NCI-H2107 (cell line): Measurements from ENCODE around the gene RAB28.

Source experiments
- DNase-seq: peaks from one replicate; lab custom pipeline; 2025; lab: John Stamatoyannopoulos, UW

Gene RAB28

DNA sequence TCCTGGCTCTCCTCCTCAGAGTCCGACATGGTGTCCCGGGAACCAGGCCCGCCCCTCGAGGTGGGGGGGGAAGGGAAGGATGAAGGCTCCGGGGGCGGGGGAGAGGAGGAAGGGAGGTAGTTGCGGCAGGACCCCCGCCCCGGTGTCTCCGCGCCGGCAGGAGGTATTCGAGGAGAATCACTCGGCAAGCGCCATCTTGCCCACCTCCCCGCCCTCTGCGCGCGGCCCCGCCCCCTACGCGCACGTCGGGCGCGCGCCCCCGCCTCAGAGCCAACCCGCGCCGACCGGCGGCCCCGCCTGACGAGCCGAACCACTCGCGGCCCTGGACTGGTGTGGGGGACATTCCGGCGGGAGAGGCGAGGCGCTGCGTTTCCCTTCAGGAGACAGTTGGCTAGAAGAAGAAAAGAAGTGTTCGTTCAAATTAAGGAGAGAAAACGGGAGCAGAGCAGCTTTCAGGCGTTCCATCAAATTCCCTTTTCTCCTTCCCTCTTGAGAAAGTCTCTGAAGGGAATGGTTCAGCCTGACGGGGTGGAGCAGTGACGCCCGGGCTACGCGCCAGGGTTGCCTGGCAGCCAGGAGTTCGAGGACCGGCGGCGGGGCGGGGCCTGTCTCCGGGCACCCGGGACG, at the start of gene RAB28:
Gene RAB28, minus strand, starts transcription at position 219 of the 627 bp plus-strand sequence.
- DNase-seq, result peak; percentile 58

DNA sequence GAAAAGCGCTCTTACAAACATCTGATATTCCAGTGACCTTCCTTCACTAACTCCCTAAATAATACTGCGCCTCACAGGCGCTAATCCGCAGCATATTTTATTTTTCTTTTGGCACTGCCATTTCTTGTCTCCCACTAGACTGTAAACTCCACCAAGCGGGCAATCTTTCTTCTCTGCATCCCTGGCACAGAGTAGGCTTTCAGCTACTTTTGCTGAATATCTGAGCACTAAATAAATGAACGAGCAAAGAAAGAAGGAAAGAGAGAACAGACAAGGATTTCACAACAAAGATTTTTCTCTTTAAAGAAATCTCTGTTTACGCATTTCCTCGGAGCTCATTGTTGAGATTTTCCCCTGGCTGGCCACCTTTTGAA, 47.5 kb upstream of the RAB28 start:
- DNase-seq, result no peak

DNA sequence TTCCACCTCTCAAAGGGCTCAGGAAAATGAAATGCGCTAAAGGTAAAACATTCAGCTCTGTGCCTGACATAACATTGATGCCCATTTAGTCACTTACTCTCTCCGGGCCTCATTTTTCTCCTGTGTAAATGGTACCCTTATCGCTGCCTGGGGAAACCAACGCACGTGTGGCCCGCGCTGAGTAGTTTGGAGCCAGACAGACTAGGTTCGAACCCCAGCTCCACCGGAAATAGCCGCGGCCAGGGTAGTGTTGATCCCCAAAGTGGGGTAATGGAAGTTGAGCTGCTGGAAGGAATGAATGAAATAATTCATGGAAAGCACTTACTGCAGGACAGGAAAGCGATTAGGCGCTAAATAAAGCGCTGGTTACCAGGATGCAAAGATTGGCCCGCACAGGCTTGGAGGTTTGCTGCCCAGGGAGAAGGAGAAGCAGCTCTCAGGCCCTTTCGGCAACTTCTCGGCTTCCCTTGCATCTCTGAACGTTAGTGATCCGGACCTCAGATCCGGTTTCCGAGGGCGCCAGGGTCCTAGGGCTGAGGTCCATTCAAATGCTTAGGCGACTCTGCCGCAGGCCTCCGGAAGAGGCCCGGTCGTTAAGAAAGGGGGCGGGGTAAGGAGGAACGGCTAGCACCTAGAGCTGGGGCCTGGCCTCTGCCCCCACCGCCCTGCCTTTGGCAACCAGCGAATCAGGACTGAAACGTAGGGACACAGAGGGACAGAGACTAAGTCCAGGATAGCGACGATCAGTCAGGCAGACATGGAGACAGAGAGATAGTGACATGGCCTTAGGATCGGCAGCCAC, 46.9 kb upstream of the RAB28 start:
- no peak for DNase-seq

DNA sequence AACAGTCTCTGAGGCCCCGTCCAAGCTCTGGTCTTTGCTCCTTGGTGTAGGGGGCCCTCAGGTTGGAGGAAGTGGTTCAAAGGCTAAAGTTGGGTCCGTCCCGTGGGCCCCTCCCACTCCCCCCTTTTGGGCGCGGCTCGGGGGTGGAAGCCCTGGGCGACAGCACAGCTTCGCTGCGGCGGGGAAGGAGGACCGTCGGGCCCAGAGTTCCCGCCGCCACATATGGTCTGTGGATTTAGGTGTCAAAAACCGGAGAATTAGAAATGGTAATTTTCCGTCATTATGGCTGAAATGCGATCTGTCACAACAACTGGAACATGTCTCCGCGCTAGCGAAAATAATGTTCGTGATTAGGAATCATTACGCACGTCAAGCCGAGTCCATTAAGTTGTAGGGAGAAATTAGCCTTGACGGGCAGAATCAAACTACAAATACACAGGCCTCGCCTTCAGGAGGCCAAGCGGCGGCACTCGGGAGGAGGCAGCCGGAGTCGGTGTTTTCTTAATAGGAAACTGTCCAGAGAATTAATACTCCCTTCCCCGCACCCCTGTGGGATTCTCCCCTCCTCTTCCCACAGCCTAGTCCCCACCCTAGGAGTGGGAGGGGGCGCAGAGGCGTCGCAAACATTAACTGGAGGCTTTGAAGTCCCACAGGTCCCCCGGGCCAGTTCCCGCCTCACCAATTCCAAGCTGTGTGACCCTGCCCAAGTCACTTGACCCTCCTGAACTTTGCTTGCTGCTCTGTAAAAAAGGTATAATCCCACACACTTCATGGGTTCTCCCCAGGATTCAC, 45.2 kb upstream of the RAB28 start:
- no peak for DNase-seq

DNA sequence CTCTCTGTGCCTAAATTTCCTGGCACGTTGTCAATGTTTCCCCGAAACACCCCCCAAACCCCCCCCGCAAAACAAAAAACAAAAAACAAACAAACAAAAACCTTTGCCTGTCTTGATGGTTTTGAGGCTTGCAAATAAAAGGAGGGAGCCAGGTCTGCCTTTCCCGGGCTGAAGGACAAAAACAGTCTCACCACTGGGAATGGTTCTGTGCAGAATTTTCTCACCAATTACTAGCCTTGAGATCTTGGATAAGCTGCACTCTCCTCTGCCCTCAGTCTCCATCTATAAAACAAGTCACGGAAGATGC, 44.6 kb upstream of the RAB28 start:
- DNase-seq, result no peak

DNA sequence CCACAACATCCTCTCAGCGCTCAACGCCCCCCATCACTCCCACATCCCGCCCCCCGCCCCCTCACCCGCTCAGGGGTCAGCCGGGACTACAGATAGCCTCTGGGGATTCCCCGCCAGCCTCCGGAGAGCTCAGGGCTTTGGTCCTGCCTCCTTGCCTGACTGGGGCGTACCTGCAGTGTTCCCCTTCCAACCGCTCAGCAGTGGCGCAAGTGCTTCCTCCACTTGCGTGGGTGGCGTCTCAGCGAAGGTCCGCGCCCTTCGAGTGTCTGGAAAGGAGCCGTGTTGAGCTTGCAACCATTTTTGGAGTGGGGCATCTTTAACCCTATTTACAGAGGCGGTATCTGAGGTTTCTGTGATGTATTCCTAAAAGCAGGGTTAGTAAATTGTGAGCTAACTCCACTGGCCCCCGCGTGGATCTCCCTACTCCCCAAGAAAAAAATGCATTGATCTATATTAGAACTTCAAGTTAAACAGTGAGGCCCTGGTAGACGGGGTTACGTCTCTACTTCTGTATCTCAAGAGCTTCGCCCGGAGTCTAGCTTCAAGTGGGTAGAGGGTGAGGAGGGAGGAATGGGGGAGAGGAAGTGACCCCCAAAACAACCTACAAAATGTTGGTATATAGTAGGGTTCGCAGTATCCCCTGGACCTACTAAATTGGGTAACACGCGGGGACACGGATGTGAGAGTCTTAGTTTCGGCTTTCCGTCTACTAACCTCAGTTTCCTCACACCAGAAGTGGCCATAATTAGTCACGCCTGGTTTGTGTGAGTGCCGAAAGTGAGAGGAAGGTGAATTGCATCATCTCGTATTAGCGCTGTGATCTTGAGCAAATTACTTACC, 44.1 kb upstream of the RAB28 start:
- no peak for DNase-seq

DNA sequence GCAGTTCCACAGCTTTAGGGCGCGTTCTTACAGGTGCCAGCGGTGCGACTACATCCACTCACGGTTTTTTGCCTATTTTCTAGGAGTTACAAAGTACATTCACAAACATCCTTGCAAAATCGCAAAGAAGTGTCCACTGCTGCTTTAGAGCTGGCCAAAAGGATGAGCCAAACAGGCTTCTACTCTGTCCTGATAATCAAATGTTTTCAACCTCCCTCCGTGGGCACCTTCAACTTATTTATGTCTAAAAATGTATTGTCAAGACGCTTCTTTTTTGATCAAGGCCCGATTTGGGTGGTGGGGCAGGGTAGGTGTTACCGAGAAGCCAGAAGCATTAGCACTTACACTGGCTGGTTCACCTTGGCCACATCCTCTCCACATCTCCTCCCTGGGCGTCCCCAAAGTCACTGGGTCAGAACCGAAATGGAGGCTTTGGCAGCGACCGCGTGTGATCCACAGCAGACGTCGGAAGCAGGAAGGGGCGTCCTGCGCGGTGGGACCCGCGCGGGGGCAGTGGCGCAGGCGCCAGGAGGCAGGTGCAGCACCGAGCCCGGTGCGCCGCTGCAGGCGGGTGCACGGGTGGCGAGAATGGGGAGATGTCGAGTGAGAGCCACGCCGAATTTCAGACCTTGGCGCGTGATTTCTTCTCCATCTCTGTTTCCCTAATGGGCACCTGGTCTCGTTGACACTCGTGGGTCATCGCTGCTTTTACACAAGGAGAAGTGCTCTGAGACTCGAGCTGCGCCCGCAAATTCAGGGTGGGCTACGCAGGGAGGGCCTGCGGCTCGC, 43.2 kb upstream of the RAB28 start:
- no peak for DNase-seq

DNA sequence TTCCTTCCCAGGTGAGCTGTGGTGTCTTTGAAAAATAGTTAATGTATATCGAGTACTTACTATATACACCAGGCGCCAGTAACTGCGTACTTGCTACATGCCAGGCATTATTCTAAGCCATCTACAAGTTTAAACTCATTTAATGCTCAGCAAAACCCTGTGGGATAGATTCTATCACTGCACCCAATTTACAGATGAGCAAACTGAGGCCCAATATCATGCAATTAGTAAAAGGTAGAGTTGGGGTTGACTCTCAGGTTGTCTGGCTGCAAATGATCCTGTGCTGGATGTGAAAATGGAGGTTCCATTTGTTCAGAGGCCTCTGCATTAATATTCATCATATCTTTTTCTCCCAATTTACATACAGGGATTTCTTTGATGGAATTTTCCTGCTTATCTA, 42.5 kb upstream of the RAB28 start:
- DNase-seq, result no peak

DNA sequence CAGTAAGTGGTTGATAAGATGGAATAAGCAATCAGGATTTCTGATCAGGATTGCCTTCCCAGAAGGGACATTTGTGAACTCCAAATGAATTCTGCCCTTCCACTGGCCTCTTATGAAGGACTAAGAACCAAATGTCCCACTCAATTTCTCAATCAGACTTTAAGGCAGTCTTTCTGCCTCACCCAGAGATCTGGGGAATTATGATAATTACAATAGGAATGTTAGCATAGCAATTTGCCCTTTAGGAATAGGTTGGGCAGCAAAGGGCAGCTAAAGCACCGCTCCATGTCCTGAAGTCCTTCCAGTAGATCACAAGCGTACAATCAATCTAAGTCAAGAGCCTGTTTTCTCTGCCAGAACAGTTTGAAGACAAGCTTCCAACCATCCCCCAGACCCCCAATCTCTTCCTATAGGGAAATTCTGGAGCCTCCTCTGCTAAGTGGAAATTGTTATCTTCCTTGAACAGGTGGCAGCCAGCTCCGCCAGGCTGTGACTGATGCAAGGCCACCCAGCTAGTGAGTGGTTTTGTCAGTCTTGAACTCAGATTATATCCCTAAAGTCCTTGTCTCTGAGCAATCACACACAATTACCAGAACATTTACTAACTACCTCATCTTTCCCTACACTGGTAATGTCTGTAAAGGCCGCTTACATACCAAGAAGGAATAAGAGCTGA, 41.6 kb upstream of the RAB28 start:
- no peak for DNase-seq

DNA sequence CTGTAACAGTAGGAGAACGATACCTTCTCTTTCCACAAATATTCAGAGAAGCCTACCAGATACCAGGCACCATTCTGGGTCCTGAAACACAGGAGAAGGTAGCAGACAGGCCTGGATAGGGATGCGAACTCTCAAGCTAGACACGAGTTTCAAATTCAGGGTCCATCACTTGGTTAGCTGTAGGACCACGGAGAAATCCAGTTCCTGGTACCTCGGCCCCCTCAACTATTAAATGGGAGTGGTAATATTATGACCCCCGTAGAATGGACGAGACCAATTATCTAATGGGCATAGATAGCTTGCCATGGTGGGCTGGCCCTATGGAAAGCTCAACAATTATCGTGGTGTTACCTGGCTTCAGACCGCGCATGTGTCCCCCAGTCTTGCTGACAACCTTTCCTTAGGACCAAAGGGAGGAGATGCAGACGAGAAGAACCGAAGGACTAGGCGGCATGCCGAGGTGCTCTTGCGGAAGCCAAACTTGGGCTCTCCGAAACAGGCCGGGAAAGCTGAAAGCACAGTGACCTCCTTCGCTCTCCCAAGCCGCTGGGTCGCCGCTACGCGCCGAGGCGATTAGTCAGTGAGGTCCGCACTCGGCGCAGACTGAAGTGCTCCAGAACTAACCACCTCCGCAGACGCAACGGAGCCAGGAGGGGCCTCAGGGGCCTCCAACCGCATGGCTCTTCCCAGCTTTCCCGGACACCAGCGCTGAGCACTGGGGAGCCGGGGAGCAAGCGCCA, 40.5 kb upstream of the RAB28 start:
- DNase-seq, result no peak

DNA sequence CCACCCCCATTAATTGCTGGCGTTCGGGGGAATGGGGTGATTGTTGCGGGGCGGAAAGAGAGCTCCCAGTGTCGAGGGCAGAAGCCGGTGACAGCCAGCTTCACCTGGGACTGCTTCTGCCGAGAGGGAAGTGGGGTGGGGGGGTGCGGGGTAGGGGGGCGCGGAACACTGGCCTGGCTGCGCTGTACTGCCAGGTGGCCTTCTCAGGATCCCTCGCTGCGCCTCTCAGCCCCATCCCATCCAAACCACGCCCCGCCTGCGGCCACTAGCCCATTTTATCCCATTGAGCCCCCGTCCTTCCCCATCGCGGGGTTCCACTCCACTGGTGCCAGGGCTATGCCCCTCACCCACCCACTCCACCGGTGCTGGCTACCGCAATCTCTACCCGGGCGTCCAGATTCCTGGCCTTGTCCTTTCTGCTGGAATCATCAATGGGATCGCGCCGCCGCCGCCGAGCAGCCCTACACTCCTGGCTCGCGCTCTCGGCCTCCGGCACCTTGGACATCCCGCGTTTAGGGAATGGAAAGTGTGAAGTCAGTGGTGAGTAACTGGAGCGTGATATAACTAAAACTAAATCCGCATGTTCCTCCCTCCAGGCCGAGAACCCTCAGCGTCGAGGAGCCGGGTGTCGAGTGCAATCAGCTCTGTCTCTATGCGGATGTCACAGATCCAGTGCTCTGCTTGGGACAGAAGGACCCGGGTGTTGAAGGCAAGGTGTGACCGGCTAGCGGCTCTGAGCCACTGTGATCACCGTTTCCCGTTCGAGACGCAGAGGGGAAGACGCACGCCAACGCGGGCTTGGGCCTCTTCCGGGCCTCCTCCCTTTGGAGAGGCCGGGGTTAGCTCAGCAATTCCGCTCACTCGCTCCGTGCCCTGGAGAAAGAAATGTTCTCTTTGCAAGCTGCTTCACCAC, 39.7 kb upstream of the RAB28 start:
- no peak for DNase-seq

DNA sequence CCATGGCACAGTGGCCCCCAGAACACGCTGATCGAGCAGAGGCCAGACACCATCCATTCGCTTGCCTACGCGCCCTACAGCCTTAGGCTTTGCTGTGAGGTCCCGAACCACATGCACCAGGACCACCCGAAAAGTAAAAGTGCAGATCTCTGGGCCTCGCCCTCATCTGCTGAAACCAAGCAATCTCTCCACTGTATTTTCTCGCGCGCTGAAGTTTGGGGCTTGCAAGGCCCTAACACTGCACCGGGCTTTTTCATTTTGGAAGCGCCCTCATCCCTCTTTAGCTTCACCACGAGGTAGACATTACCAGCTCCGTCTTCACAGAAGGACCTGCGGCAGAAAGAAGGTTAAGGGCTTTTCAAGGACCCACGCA, 39.0 kb upstream of the RAB28 start:
- DNase-seq, result no peak

DNA sequence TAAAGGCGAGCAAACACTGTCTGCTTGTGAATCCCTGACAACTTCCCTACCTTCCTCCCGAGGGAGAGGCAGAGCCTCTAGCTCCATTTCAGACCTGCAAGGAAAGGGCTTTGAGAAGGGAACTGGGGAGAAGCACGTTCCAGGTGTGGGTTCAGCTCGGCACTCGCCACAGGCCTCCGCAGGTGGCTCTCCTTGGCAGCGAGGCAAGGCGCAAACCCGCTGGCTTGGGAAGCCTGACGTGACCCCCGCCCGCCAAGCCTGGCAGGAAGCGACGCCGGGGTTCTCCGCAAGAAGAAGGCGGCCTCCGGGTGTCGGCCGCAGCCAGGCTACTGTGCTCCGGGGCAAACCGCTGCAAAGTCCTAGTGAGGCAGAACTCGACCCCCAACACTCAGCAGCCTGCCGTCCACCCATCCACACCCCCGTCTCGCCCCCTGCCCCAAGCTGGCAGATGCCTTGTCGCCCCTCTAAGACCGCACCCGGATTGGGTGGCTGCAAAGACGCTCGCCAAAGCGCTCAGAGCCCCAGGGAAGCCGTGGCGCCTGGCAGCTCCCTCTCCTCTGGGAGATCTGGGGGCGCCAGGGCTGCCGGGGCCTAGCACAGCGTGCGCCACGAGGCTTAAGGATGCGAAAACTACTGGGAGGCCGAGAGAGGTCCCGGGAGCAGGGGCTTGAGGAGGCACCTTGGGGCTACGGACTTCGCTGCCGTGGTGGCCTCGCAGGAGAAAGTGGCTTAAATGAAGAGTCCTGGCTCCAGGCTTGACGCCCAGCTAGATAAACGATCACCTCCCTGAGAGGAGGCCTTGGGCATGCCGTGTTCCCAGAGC, 38.4 kb upstream of the RAB28 start:
- DNase-seq, result no peak

DNA sequence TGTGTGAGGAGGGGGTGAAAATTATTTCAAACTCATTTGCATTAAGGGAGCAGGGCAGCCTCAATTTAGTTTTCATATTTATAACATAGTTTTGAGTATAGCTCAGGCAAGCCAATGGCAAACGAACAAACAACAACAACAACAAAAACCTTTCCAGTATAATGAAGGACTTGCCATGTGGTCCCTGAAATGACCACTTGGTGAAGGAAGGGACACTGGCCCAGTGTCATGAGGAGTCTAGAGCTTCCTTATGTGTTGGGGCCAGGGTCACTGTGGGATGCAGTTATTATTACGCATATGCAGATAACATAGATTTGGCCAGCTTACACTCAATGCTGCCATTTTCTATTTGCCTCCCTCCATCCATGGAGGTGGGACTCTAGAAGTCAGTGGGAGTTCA, 36.9 kb upstream of the RAB28 start:
- no peak for DNase-seq

DNA sequence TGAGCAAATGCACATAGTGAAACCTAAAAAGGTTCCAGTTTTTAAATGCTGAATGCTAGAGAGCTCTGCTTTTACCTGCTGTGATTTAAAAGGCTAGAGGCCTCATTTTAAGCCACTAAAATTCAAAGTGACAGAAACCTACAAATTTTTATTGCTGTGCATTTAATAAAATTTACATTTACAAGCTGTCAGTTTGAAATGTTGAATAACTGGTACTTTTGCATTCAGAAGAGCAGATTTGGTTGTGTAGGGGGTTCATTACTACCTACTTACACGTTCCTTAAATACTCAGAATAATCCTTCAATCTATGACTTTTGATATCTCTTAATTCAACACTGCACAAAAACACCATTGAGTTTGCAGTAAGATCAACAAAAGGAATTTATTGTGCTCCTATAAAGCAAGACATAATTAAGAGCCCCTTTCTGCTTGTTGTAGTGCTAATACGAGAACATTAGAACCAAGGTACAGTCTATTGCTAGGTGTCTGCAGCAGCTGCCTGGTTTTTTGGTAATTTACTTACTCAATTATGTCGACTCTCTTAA, 32.2 kb upstream of the RAB28 start:
- DNase-seq, result no peak

DNA sequence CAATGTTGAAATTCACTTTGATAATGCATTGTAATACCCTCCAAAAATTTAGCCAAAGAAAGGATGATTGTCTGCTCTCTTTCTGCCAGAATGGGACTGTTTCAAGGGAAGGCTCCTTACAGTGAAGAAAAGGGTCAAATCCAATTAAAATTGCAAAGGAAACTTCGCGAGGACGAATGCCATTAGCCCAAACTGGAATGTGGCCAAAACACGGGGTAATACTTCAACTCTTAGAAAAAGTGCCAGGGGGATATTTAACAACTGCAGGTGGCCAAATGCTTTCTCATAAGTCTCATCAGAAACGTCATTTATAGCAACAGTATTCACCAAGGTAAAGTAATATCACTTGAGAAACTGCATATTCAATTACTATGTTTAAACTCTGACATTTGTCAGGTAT, 31.1 kb upstream of the RAB28 start:
- DNase-seq, result no peak

DNA sequence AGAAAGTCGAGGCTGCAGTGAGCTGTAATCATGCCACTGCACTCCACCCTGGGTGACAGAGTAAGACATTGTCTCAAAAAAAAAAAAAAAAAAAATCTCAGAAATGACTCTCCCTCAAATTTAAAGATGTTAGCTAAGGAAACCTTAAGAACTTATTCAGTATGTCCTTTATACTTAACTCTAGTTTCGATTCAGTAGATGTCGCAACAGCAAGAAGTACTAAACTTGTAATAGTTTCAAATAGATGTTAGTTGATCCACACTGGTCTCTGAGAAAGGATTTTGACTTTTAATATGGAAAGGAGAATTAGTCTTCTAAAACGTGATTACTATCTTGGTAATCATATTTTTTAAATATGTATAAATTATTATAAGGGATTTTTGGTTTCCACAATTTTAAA, 30.6 kb upstream of the RAB28 start:
- no peak for DNase-seq

DNA sequence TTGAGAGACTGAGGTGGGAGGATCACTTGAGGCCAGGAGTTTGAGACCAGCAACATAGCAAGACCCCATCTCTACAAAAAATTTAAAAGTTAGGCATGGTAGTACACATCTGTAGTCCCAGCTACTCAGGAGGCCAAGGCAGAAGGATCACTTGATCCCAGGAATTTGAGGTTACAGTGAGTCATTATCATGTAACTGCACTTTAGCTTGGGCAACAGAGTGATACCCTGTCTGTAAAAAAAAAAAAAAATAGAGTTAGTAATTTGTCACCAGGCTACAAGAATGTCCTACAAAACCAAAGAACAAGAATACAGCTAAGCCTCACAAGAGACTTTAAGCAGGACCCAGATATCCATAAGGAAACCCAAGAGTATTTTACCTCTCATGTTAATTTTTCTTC, 27.0 kb upstream of the RAB28 start:
- no peak for DNase-seq
